ENCODE results near the gene POLE.

- TF ChIP-seq CTCF (IDR thresholded peaks at IDR 0.05) (no peak), POLR2A (IDR thresholded peaks at IDR 0.05) (no peak)
These were observed 22.0 kb downstream of the POLE start for GRCh38 chr12:132665149-132665491.

Measured in body of pancreas (tissue), 4 donors.